RWPE1 (cell line): Measurements from ENCODE around the gene RBM20.
"Not testable (repeated sequence)": the region's sequence is repeated elsewhere in the genome, so short reads cannot be mapped to it uniquely, and the experiment has no call there.

Source experiments
- CTCF ChIA-PET: fragments of 350-600 bp; sonication (Branson Sonifier 250); formaldehyde crosslinking; extraction: SDS; loops from one replicate; lab custom pipeline; 2021; lab: Yijun Ruan, JAX
- POLR2A ChIA-PET: fragments of 400-600 bp; formaldehyde crosslinking; extraction: SDS; loops from one replicate; lab custom pipeline; 2020; ENCODE audit warnings: antibody characterized with exemption; ENCODE audit not compliant: low non-redundant PET; lab: Yijun Ruan, JAX
- DNase-seq: peaks from one replicate; pipeline ENCODE4 v3.0.0; 2012; ENCODE audit warnings: low spot score
- H3K27ac ChIP-seq: fragments of 450-650 bp; 2 replicates; pipeline ENCODE4 v1.5.1; 2017
- TF ChIP-seq, protein P1 (sequence below): fragments of 450-650 bp; conservative IDR thresholded peaks from 2 replicates; pipeline ENCODE4 v1.5.1; 2017; ENCODE audit warnings: low read depth, mild to moderate bottlenecking

RBM20 gene

DNA sequence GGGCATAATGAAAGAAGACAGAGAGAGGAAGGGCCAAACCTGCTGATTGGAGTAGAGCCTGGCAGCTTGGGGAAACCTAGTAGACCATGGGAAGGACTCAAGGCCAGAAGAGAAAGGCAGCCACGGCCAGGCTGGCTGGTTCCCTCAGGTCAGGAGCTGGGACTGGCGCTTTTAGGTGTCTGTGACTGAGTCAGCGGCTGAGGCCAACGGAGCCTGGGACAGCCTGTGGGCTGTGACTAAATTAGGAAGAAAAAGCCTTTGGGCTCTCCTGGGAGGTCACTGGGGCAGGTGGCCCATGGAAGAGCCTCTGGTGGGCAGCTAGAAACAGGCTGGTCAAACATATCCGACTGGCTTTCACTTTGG, 118.7 kb downstream of the RBM20 start:
- DNase-seq = no peak
- no peak overlapping the region for H3K27ac ChIP-seq
- ChIA-PET POLR2A (no interaction called here), CTCF (interaction anchor here (0.7 kb wide), 1 partner anchor 1375 kb away, joined by 3 read pairs; no protein-coding TSS in a partner anchor)
- TF ChIP-seq, protein P1, sequence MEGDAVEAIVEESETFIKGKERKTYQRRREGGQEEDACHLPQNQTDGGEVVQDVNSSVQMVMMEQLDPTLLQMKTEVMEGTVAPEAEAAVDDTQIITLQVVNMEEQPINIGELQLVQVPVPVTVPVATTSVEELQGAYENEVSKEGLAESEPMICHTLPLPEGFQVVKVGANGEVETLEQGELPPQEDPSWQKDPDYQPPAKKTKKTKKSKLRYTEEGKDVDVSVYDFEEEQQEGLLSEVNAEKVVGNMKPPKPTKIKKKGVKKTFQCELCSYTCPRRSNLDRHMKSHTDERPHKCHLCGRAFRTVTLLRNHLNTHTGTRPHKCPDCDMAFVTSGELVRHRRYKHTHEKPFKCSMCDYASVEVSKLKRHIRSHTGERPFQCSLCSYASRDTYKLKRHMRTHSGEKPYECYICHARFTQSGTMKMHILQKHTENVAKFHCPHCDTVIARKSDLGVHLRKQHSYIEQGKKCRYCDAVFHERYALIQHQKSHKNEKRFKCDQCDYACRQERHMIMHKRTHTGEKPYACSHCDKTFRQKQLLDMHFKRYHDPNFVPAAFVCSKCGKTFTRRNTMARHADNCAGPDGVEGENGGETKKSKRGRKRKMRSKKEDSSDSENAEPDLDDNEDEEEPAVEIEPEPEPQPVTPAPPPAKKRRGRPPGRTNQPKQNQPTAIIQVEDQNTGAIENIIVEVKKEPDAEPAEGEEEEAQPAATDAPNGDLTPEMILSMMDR = no peak

DNA sequence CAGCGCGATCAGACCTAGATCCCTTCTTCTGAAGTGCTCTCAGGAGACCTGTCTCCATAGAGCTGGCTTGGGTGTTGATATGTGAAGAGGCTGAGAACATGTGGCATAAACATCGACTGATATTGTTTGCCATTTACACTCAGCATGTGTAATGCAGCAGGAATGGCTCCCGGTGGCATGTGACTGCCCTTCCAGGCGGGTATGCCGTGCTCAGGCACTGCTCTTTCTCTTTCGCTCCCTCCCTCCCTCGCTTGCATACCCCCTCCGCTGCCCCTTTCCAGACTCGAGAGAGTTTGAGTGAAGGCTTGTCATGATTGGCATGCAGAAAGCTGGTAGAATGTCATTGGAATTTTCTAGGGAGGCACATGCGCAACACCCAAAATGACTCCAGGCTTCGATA, 120.2 kb downstream of the RBM20 start:
- ChIA-PET POLR2A (no interaction called here), CTCF (interaction anchor here (0.8 to 1.3 kb wide), 2 partner anchors 18 to 28 kb away, joined by 3 read pairs; no protein-coding TSS in a partner anchor)
- H3K27ac ChIP-seq = no peak overlapping the region
- DNase-seq = no peak
- TF ChIP-seq, protein P1 = no peak

DNA sequence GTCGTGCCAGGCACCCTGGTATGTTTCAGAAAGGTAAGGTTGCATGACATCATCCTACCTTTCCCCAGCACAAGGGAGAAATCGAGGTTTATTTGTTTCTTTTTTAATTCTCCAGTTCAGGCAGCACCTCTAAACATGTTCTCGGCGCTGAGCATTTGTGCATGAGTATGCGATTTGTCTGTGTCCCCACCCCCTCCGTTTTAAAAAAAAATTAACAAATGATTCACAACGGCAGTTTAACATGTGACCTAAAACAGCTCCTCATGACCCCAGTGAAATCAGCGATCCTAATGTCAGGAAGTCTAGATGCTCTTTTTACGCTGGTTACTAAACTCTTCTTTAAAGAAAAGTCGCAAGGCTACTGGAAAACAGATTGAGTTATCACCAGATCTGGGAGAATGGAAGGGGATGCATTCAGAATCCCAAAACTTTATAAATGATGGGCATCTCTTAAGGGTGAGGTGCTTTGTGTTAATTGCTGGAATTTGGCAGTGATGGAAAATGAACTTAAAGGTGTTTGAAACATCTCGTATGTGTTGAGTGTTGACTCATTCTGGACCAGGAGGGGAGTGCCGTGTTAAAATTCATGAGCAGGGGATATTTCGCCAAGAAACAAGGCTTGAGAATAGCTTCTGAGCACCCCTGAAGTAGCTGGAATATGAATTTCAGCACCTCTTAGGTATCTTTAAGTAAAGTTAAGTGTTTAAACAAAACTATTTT, 120.8 kb downstream of the RBM20 start:
- POLR2A ChIA-PET = no interaction called here
- no peak for DNase-seq
- TF ChIP-seq, protein P1 = no peak
- CTCF ChIA-PET = interaction anchor here (0.8 to 1.3 kb wide), 2 partner anchors 19 to 28 kb away, joined by 3 read pairs; no protein-coding TSS in a partner anchor
- H3K27ac ChIP-seq = no peak overlapping the region

GRCh38 chr10:110765513-110766319, 121.6 kb downstream of the RBM20 start:
- no peak overlapping the region for H3K27ac ChIP-seq
- TF ChIP-seq, protein P1 = no peak
- ChIA-PET CTCF (interaction anchor here (0.7 kb wide), 1 partner anchor 152 kb away, joined by 5 read pairs; no protein-coding TSS in a partner anchor), POLR2A (no interaction called here)
- no peak for DNase-seq

DNA sequence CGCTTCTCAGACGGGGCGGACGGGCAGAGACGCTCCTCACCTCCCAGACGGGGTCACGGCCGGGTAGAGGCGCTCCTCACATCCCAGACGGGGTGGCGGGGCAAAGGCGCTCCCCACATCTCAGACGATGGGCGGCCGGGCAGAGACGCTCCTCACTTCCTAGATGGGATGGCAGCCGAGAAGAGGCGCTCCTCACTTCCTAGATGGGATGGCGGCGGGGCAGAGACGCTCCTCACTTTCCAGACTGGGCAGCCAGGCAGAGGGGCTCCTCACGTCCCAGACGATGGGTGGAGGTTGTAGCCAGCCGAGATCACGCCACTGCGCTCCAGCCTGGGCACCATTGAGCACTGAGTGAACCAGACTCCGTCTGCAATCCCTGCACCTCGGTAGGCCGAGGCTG, 123.5 kb downstream of the RBM20 start:
- H3K27ac ChIP-seq, DNase-seq, POLR2A ChIA-PET: not testable (repeated sequence)
- CTCF ChIA-PET = interaction anchor here (0.6 kb wide), 1 partner anchor 138 kb away, joined by 3 read pairs; no protein-coding TSS in a partner anchor

- ChIA-PET CTCF (no interaction called here), POLR2A (no interaction called here)
- DNase-seq = no peak
- H3K27ac ChIP-seq = no peak overlapping the region
- TF ChIP-seq, protein P1 = no peak
Observed at GRCh38 chr10:110770243-110770642, 126.1 kb downstream of the RBM20 start.
